ENCODE results near the gene GTF3C2. TPM values are rescaled to one million over a fixed set of nuclear protein-coding genes. Genes with fewer than 3 reads are reported as not detected.

The GTF3C2 gene
- total and polyA plus RNA-seq, 4 donors, result 9.7 to 20.6 (median 14.7) TPM

- DNase-seq (ENCODE audit: low spot score), result no peak
- no peaks in the 10 kb centered on the region for H3K9me3 ChIP-seq (ENCODE audit: control insufficient read depth in 4 of 4, low read length in 3 of 4)
- H3K4me3 ChIP-seq (ENCODE audit: low read depth in 1 of 3, low read length in 3 of 3), result no peak overlapping the region
- H3K9ac ChIP-seq (ENCODE audit: low read depth in 1 of 2, low read length in 2 of 2), result no peak overlapping the region
- no peak for TF ChIP-seq HNF4G (IDR thresholded peaks at IDR 0.05)
- peaks cover 2 to 11% (median 7%) of the 10 kb centered on the region in 4 donors for H3K4me1 ChIP-seq (ENCODE audit: control insufficient read depth in 4 of 4, insufficient read depth in 4 of 4, low read length in 3 of 4)
- H3K27me3 ChIP-seq (ENCODE audit: control insufficient read depth in 4 of 4, insufficient read depth in 4 of 4, low read length in 3 of 4), result no peaks in the 10 kb centered on the region
- H3K27ac ChIP-seq (ENCODE audit: low read depth in 1 of 2, low read length in 2 of 2), result no peak overlapping the region
- 66% methylated on average over 8 of the region's 8 CpGs for WGBS
- no peaks in the 10 kb centered on the region for H3K36me3 ChIP-seq (ENCODE audit: control insufficient read depth in 4 of 4, insufficient read depth in 3 of 4, low read depth in 1 of 4, low read length in 3 of 4)
Observed at GRCh38 chr2:27294928-27295327, 61.6 kb downstream of the GTF3C2 start.

GRCh38 chr2:27291865-27292264 lies 64.7 kb downstream of the GTF3C2 start:
- TF ChIP-seq HNF4A (conservative IDR thresholded peaks at IDR 0.05), result no peak
- no peak for TF ChIP-seq SP1 (IDR thresholded peaks at IDR 0.05)
- TF ChIP-seq EGR1 (IDR thresholded peaks at IDR 0.05; ENCODE audit: low read depth in 2 of 2), result no peak
- TF ChIP-seq FOXA2 (IDR thresholded peaks at IDR 0.05), result no peak
- no peak for TF ChIP-seq YY1 (IDR thresholded peaks at IDR 0.05)
- TF ChIP-seq ATF3 (IDR thresholded peaks at IDR 0.05), result no peak
- TF ChIP-seq JUND (IDR thresholded peaks at IDR 0.05), result no peak
- DNase-seq (ENCODE audit: low spot score), result no peak
- Histone ChIP-seq H3K27ac (ENCODE audit: low read depth in 1 of 2, low read length in 2 of 2) (no peak overlapping the region), H3K9me3 (ENCODE audit: control insufficient read depth in 4 of 4, low read length in 3 of 4) (no peaks in the 10 kb centered on the region), H3K4me1 (ENCODE audit: control insufficient read depth in 4 of 4, insufficient read depth in 4 of 4, low read length in 3 of 4) (peaks cover 2 to 11% (median 7%) of the 10 kb centered on the region in 4 donors), H3K4me3 (ENCODE audit: low read depth in 1 of 3, low read length in 3 of 3) (no peak overlapping the region), H3K9ac (ENCODE audit: low read depth in 1 of 2, low read length in 2 of 2) (no peak overlapping the region), H3K27me3 (ENCODE audit: control insufficient read depth in 4 of 4, insufficient read depth in 4 of 4, low read length in 3 of 4) (no peaks in the 10 kb centered on the region), H3K36me3 (ENCODE audit: control insufficient read depth in 4 of 4, insufficient read depth in 3 of 4, low read depth in 1 of 4, low read length in 3 of 4) (no peaks in the 10 kb centered on the region)
- 80% methylated on average over 6 of the region's 6 CpGs for WGBS

GRCh38 chr2:27290549-27290948 lies 66.0 kb downstream of the GTF3C2 start:
- H3K27me3 ChIP-seq (ENCODE audit: control insufficient read depth in 4 of 4, insufficient read depth in 4 of 4, low read length in 3 of 4), result no peaks in the 10 kb centered on the region
- H3K9me3 ChIP-seq (ENCODE audit: control insufficient read depth in 4 of 4, low read length in 3 of 4), result no peaks in the 10 kb centered on the region
- DNase-seq (ENCODE audit: low spot score), result no peak
- no peak overlapping the region for H3K27ac ChIP-seq (ENCODE audit: low read depth in 1 of 2, low read length in 2 of 2)
- no peak overlapping the region for H3K4me3 ChIP-seq (ENCODE audit: low read depth in 1 of 3, low read length in 3 of 3)
- no peak for TF ChIP-seq FOXA1 (IDR thresholded peaks at IDR 0.05)
- no peak for TF ChIP-seq RXRA (IDR thresholded peaks at IDR 0.05)
- no peak for TF ChIP-seq NR2F2 (IDR thresholded peaks at IDR 0.05)
- no peak for TF ChIP-seq EGR1 (IDR thresholded peaks at IDR 0.05; ENCODE audit: low read depth in 2 of 2)
- TF ChIP-seq ATF3 (IDR thresholded peaks at IDR 0.05), result no peak
- TF ChIP-seq YY1 (IDR thresholded peaks at IDR 0.05), result no peak
- TF ChIP-seq MAX (IDR thresholded peaks at IDR 0.05), result no peak
- TF ChIP-seq HNF4G (IDR thresholded peaks at IDR 0.05), result no peak
- TF ChIP-seq TAF1 (conservative IDR thresholded peaks at IDR 0.05), result no peak
- no peak for TF ChIP-seq CTCF (IDR thresholded peaks at IDR 0.05; ENCODE audit: low read depth, low read length, missing input control)
- H3K4me1 ChIP-seq (ENCODE audit: control insufficient read depth in 4 of 4, insufficient read depth in 4 of 4, low read length in 3 of 4), result peaks cover 2 to 11% (median 7%) of the 10 kb centered on the region in 4 donors
- no peak overlapping the region for H3K9ac ChIP-seq (ENCODE audit: low read depth in 1 of 2, low read length in 2 of 2)
- no peaks in the 10 kb centered on the region for H3K36me3 ChIP-seq (ENCODE audit: control insufficient read depth in 4 of 4, insufficient read depth in 3 of 4, low read depth in 1 of 4, low read length in 3 of 4)
- 84% methylated on average over 5 of the region's 5 CpGs for WGBS

All from liver (tissue), 9 donors.